OCI-LY7 (cell line): ENCODE measurements around the gene ZC3H18. TPM values are rescaled to one million over a fixed set of nuclear protein-coding genes. Genes with fewer than 3 reads are reported as not detected.

Source experiments
- BruUV-seq: library from RNA; stranded (reverse); fragments of 400-500 nt; replicated peaks from 2 replicates; lab custom pipeline; 2021; lab: Mats Ljungman, UMichigan
- CTCF ChIA-PET: fragments of 300-600 bp; sonication (Branson Sonifier 250); formaldehyde crosslinking; loops from one replicate; lab custom pipeline; 2022; ENCODE audit warnings: antibody characterized with exemption; ENCODE audit not compliant: unreplicated experiment; lab: Charles Lee
- POLR2A ChIA-PET: fragments of 300-600 bp; sonication (Branson Sonifier 250); formaldehyde crosslinking; loops from one replicate; lab custom pipeline; 2022; ENCODE audit warnings: antibody characterized with exemption; lab: Charles Lee
- DNase-seq: peaks from one replicate; pipeline ENCODE4 v3.0.0-alpha.2; 2015; ENCODE audit warnings: low spot score
- H2AFZ ChIP-seq: fragments of 200-600 bp; sonication (generic), shearing (Covaris generic); 2 replicates; pipeline ENCODE4 v1.6.1; 2014; ENCODE audit warnings: mild to moderate bottlenecking, antibody characterized with exemption, low read length, moderate library complexity
- H3K27ac ChIP-seq: fragments of 200-600 bp; sonication (generic); 2 replicates; pipeline ENCODE4 v1.5.1; 2014; ENCODE audit warnings: mixed run types, low read depth, mild to moderate bottlenecking, moderate library complexity, low read length, inconsistent platforms; ENCODE audit not compliant: poor library complexity, severe bottlenecking
- H3K36me3 ChIP-seq: fragments of 200-600 bp; sonication (generic); 2 replicates; pipeline ENCODE4 v1.6.1; 2014; ENCODE audit warnings: mild to moderate bottlenecking, antibody characterized with exemption, low read length, moderate library complexity, mixed read lengths; ENCODE audit not compliant: insufficient read depth
- H3K4me1 ChIP-seq: fragments of 200-600 bp; sonication (generic); 2 replicates; pipeline ENCODE4 v1.5.1; 2014; ENCODE audit warnings: mild to moderate bottlenecking, low read length; ENCODE audit not compliant: insufficient read depth, poor library complexity, severe bottlenecking
- H3K4me2 ChIP-seq: fragments of 200-600 bp; sonication (generic); 2 replicates; pipeline ENCODE4 v1.6.1; 2014; ENCODE audit warnings: mild to moderate bottlenecking, low read length
- H3K4me3 ChIP-seq: fragments of 200-600 bp; sonication (generic); 2 replicates; pipeline ENCODE4 v1.5.1; 2014; ENCODE audit warnings: mild to moderate bottlenecking, low read depth, low read length; ENCODE audit not compliant: poor library complexity, severe bottlenecking
- H3K79me2 ChIP-seq: fragments of 200-600 bp; sonication (generic); 2 replicates; pipeline ENCODE4 v1.6.1; 2016; ENCODE audit warnings: low read depth, mild to moderate bottlenecking, low read length, moderate library complexity, mixed read lengths; ENCODE audit not compliant: insufficient read depth
- H3K9me2 ChIP-seq: fragments of 200-600 bp; sonication (generic); 2 replicates; pipeline ENCODE4 v1.6.1; 2016; ENCODE audit warnings: mild to moderate bottlenecking, low read length, mixed read lengths; ENCODE audit not compliant: insufficient read depth
- H3K9me3 ChIP-seq: fragments of 200-600 bp; sonication (generic); 2 replicates; pipeline ENCODE4 v1.6.1; 2014; ENCODE audit warnings: mild to moderate bottlenecking, mixed run types, low read length, mixed read lengths
- H4K20me1 ChIP-seq: fragments of 200-600 bp; sonication (generic); 2 replicates; pipeline ENCODE4 v1.6.1; 2014; ENCODE audit warnings: mild to moderate bottlenecking, antibody characterized with exemption, low read length, moderate library complexity, mixed read lengths; ENCODE audit not compliant: insufficient read depth
- CTCF ChIP-seq: fragments of 200-600 bp; sonication (generic); conservative IDR thresholded peaks from 2 replicates; pipeline ENCODE4 v1.5.1; 2014; ENCODE audit warnings: mild to moderate bottlenecking, antibody characterized with exemption, low read length, moderate library complexity, mixed read lengths
- EZH2phosphoT487 ChIP-seq: fragments of 200-600 bp; sonication (generic); IDR thresholded peaks from 2 replicates; pipeline ENCODE4 v1.6.1; 2018; ENCODE audit warnings: low read depth, borderline replicate concordance, mild to moderate bottlenecking, mixed run types, antibody characterized with exemption, low read length, moderate library complexity, mixed read lengths
- intact Hi-C: fragments of 100-400 bp; cut with micrococcal nuclease; formaldehyde crosslinking; loops from one replicate; pipeline ENCODE4 v1.10.0; 2022; ENCODE audit not compliant: unreplicated experiment
- total RNA-seq, 2 experiments: library from RNA; depleted of rRNA in 1 of 2; stranded (reverse); fragments of >200 nt in 1 of 2; shearing (Covaris generic) in 1 of 2; gene quantifications; 2 replicates each; pipeline ENCODE4 v1.2.3, GENCODE V29; 2014 to 2022

ZC3H18 gene
- total RNA-seq, 2 experiments from 2014 or later: 22.2 to 79.0 TPM

- Histone ChIP-seq H3K4me3 (no peak overlapping the region), H2AFZ (no peak overlapping the region), H3K4me1 (peaks cover 6% of the 10 kb centered on the region), H3K9me3 (no peaks in the 10 kb centered on the region), H4K20me1 (no peaks in the 10 kb centered on the region), H3K79me2 (no peaks in the 10 kb centered on the region), H3K4me2 (no peak overlapping the region), H3K9me2 (no peaks in the 10 kb centered on the region), H3K36me3 (no peaks in the 10 kb centered on the region), H3K27ac (no peak overlapping the region)
- ChIA-PET CTCF (no interaction called here), POLR2A (no interaction called here)
- no peak for TF ChIP-seq EZH2phosphoT487
- TF ChIP-seq CTCF: no peak
- intact Hi-C loops: no loop called here
- no TSS peak for BruUV-seq
- no peak for DNase-seq
These were observed 45.8 kb upstream of the ZC3H18 start for GRCh38 chr16:88524274-88524972.

GRCh38 chr16:88524973-88525662, 45.1 kb upstream of the ZC3H18 start:
- no TSS peak for BruUV-seq
- ChIA-PET POLR2A (no interaction called here), CTCF (no interaction called here)
- H3K27ac ChIP-seq: no peak overlapping the region
- H3K4me1 ChIP-seq: peaks cover 6% of the 10 kb centered on the region
- H4K20me1 ChIP-seq: no peaks in the 10 kb centered on the region
- no peak overlapping the region for H3K4me2 ChIP-seq
- DNase-seq: no peak
- no peak overlapping the region for H3K4me3 ChIP-seq
- H3K79me2 ChIP-seq: no peaks in the 10 kb centered on the region
- no peaks in the 10 kb centered on the region for H3K9me2 ChIP-seq
- TF ChIP-seq EZH2phosphoT487 (no peak), CTCF (no peak)
- H3K36me3 ChIP-seq: no peaks in the 10 kb centered on the region
- no peak overlapping the region for H2AFZ ChIP-seq
- no peaks in the 10 kb centered on the region for H3K9me3 ChIP-seq
- intact Hi-C loops: no loop called here

- intact Hi-C loops: no loop called here
- H3K36me3 ChIP-seq: no peaks in the 10 kb centered on the region
- peaks cover 6% of the 10 kb centered on the region for H3K4me1 ChIP-seq
- DNase-seq: no peak
- TF ChIP-seq CTCF (no peak), EZH2phosphoT487 (no peak)
- no TSS peak for BruUV-seq
- no peaks in the 10 kb centered on the region for H3K9me2 ChIP-seq
- no peaks in the 10 kb centered on the region for H4K20me1 ChIP-seq
- H2AFZ ChIP-seq: no peak overlapping the region
- POLR2A ChIA-PET: no interaction called here
- H3K79me2 ChIP-seq: no peaks in the 10 kb centered on the region
- H3K27ac ChIP-seq: no peak overlapping the region
- H3K4me2 ChIP-seq: no peak overlapping the region
- CTCF ChIA-PET: no interaction called here
- no peak overlapping the region for H3K4me3 ChIP-seq
- no peaks in the 10 kb centered on the region for H3K9me3 ChIP-seq
These were observed 44.6 kb upstream of the ZC3H18 start for GRCh38 chr16:88525663-88525990.
